HG02852 (cell line): Measurements from ENCODE around the gene ACSS1.

Experiments
- ATAC-seq: cut with Tn5 transposase; IDR thresholded peaks from one replicate; pipeline ENCODE4 v1.9.1; 2021; ENCODE audit warnings: mild to moderate bottlenecking, moderate library complexity; ENCODE audit not compliant: unreplicated experiment

ACSS1 gene

GRCh38 chr20:25033265-25033923, 24.5 kb downstream of the ACSS1 start:
- no peak for ATAC-seq

- no peak for ATAC-seq
Observed at GRCh38 chr20:25032478-25033264, 25.3 kb downstream of the ACSS1 start.

- no peak for ATAC-seq
Observed at GRCh38 chr20:25032065-25032477, 25.9 kb downstream of the ACSS1 start.

GRCh38 chr20:25031241-25031640, 26.7 kb downstream of the ACSS1 start:
- no peak for ATAC-seq

GRCh38 chr20:25030649-25031207, 27.2 kb downstream of the ACSS1 start:
- ATAC-seq = no peak

- no peak for ATAC-seq
Observed at GRCh38 chr20:25030007-25030648, 27.8 kb downstream of the ACSS1 start.

- ATAC-seq = no peak
Observed at GRCh38 chr20:25025986-25026605, 31.8 kb downstream of the ACSS1 start.

GRCh38 chr20:25025091-25025861, 32.7 kb downstream of the ACSS1 start:
- ATAC-seq = no peak

GRCh38 chr20:25024171-25024570, 33.8 kb downstream of the ACSS1 start:
- no peak for ATAC-seq

- ATAC-seq = no peak
Observed at GRCh38 chr20:25023356-25023755, 34.6 kb downstream of the ACSS1 start.

- no peak for ATAC-seq
Observed at GRCh38 chr20:25022680-25023079, 35.3 kb downstream of the ACSS1 start.

GRCh38 chr20:25021336-25021735, 36.6 kb downstream of the ACSS1 start:
- no peak for ATAC-seq

- no peak for ATAC-seq
Observed at GRCh38 chr20:25020901-25021301, 37.0 kb downstream of the ACSS1 start.

- ATAC-seq = no peak
Observed at GRCh38 chr20:25020345-25020744, 37.6 kb downstream of the ACSS1 start.

- ATAC-seq = no peak
Observed at GRCh38 chr20:25019381-25020155, 38.4 kb downstream of the ACSS1 start.

- ATAC-seq = no peak
Observed at GRCh38 chr20:25018841-25019240, 39.1 kb downstream of the ACSS1 start.

- no peak for ATAC-seq
Observed at GRCh38 chr20:25018425-25018824, 39.5 kb downstream of the ACSS1 start.

GRCh38 chr20:25017257-25017803, 40.6 kb downstream of the ACSS1 start:
- no peak for ATAC-seq

GRCh38 chr20:25016471-25016870, 41.5 kb downstream of the ACSS1 start:
- ATAC-seq = no peak
